Neural progenitor cell (in vitro differentiated cells): ENCODE results near the gene CPT1A.

ENCODE experiments used
- CTCF ChIP-seq: fragments of 200-600 bp; sonication (generic); IDR thresholded peaks from 2 replicates; pipeline ENCODE4 v1.5.1; 2017; ENCODE audit warnings: antibody characterized with exemption, mild to moderate bottlenecking
- EZH2 ChIP-seq: fragments of 200-600 bp; sonication (generic); IDR thresholded peaks from 2 replicates; pipeline ENCODE4 v1.6.1; 2017; ENCODE audit warnings: antibody characterized with exemption, mild to moderate bottlenecking, moderate library complexity
- EZH2phosphoT487 ChIP-seq: fragments of 200-600 bp; sonication (generic); IDR thresholded peaks from 2 replicates; pipeline ENCODE4 v1.6.1; 2017; ENCODE audit warnings: antibody characterized with exemption

- TF ChIP-seq CTCF (no peak), EZH2phosphoT487 (no peak), EZH2 (no peak)
These were observed 32.9 kb downstream of the CPT1A start for GRCh38 chr11:68808787-68809186.
